SIG-M5 treated with dmso at 0.1 percent for 504 hours (cell line): Measurements from ENCODE around the gene ARHGEF10L.
"Not testable (repeated sequence)": the region's sequence is repeated elsewhere in the genome, so short reads cannot be mapped to it uniquely, and the experiment has no call there.

Experiments
- DNase-seq: peaks from one replicate; lab custom pipeline; 2025; ENCODE audit not compliant: unreplicated experiment; lab: John Stamatoyannopoulos, UW

ARHGEF10L gene, protein sequence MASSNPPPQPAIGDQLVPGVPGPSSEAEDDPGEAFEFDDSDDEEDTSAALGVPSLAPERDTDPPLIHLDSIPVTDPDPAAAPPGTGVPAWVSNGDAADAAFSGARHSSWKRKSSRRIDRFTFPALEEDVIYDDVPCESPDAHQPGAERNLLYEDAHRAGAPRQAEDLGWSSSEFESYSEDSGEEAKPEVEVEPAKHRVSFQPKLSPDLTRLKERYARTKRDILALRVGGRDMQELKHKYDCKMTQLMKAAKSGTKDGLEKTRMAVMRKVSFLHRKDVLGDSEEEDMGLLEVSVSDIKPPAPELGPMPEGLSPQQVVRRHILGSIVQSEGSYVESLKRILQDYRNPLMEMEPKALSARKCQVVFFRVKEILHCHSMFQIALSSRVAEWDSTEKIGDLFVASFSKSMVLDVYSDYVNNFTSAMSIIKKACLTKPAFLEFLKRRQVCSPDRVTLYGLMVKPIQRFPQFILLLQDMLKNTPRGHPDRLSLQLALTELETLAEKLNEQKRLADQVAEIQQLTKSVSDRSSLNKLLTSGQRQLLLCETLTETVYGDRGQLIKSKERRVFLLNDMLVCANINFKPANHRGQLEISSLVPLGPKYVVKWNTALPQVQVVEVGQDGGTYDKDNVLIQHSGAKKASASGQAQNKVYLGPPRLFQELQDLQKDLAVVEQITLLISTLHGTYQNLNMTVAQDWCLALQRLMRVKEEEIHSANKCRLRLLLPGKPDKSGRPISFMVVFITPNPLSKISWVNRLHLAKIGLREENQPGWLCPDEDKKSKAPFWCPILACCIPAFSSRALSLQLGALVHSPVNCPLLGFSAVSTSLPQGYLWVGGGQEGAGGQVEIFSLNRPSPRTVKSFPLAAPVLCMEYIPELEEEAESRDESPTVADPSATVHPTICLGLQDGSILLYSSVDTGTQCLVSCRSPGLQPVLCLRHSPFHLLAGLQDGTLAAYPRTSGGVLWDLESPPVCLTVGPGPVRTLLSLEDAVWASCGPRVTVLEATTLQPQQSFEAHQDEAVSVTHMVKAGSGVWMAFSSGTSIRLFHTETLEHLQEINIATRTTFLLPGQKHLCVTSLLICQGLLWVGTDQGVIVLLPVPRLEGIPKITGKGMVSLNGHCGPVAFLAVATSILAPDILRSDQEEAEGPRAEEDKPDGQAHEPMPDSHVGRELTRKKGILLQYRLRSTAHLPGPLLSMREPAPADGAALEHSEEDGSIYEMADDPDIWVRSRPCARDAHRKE (N-terminal part only)

DNA sequence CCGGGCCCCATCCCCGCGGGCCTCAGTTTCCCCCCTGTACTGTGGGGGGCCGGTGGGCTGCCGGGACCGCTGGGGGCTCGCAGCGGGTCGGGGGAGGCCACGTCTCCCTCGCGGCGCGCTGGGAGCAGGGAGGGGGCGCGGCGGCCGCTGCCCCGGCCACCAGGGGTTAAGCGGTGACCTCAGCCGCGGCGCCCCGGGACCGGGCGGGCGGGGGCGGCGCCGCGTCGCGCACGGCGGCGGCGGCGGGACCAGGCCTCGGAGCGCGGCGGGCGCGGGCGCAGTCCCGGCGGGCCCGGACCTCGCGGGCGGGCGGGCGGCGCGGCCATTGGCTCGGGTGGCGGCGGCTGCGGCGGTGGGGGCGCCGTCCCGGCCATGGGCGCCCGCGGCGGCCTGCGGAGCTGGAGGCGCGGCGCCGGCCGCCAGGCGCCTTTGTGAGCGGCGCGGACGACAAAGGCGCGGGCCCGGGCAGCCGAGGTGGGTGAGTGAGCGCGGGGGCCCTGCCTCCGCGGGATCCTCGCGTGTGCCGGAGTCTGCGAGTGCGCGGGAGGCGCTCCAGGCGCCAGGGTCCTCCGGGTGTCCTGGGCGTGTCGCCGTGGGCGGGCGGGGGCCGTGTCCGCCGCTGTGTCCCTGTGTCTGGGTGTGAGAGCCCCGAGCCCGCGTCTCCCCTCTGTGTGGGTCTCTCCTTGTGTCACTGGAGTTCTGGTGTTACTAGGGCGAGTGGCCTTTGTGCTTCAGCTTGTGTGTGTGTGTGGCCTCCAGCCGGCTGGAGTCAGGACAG lies at the start of gene ARHGEF10L:
ARHGEF10L (plus strand) TSS at position 222 of the 778 bp plus-strand sequence. CDS start 40,898 bp downstream, outside the sequence.
- no peak for DNase-seq

DNA sequence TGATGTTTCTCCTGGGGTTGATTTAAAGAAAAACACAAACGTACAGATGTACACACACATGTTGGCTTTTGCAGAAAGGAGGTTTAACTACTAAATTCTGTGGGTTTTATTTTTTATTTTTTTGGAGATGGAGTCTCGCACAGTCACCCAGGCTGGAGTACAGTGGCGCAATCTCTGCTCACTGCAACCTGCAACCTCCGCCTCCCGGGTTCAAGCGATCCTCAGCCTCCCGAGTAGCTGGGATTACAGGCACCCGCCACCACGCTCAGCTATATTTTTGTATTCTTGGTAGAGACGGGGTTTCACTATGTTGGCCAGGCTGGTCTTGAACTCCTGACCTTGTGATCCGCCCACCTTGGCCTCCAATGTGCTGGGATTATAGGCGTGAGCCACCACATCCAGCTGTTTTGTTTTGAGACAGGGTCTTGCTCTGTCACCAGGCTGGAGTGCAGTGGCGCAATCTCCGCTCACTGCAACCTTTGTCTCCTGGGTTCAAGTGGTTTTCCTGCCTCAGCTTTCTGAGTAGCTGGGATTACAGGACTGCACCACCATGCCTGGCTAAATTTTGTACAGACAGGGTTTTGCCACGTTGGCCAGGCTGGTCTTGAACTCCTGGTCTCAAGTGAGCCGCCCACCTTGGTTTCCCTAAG lies 49.6 kb upstream of the ARHGEF10L start:
- not testable (repeated sequence) for DNase-seq

DNA sequence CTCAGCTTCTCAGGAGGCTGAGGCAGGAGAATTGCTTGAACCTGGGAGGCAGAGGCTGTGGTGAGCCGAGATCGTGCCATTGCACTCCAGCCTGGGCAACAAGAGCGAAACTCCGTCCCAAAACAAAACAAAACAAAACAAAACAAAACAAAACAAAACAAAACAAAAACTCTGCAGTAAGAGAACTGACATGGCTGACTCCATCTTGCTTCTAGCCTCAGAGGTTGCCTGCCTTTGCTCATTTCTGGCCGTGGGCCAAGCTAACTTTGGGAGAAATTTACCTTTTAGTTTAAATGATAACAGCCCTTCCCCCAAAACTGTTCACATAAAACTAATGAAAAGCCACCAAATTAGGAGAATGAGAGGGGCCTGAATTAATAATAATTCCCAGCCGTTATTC lies 48.8 kb upstream of the ARHGEF10L start:
- DNase-seq, result not testable (repeated sequence)

DNA sequence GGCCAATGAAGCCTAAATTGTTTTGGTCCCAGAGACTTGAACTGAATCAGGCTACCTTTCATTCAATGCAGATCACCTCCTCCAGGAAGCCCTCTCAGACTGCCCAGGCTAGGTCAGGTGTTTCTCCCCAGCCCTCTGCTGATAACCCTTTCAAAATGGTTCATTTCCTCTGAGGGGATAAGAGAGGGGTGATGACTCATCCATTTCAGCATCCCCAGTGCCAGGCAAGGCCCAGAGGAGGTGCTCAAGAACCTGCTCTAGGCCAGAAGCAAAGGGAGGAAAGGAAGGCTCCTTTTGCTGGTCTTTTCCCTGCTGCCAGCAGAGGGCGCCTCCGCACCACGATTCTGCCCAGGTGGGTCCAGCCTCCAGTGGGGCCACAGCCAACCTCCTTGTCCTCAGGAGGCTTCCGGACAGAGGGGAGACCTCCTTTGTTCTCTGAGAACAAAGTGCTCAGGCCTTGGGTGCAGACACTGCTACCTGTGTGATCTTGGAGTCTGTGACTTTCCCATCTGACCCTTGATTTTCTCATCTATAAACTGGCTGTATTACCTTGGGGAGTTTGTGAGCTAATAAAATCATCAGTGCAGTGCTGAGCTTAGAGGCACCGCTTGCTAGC lies 45.3 kb upstream of the ARHGEF10L start:
- peak; percentile 75 for DNase-seq

DNA sequence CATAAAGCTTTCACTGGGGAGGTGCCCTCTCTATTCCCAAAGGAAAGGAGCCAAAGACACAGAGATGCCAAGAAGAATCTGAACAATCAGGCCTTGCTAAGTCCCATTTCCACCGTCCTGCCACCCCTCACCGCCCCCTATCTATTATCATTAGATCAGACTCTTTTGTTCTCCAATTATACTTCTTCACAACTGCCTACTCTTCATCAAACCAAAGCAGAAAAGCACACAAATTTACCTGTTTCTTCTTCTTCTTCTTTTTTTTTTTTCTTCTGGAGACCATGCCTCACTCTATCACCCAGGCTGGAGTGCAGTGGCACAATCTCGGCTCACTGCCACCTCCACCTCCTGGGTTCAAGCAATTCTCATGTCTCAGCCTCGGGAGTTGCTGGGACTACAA lies 43.1 kb upstream of the ARHGEF10L start:
- DNase-seq, result no peak

DNA sequence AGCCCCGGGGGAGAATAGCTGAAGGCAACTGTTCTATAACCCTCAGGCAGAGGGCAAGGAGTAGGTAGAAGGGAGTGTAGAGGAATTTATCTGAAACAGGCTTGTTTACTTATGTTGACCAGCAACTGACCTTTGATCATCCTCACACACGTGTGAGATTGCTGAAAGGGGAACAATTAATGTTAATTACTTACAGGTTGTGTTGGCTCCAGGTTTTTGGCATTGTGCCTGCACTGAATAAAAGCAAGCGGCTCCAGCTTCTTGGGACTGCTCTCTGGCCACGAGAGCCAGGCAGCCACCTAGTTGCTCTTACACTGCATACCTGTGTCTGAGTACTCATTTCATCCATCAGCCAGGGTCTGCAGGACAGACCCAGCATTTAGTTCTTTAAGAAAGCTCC lies 41.3 kb upstream of the ARHGEF10L start:
- DNase-seq, result no peak

DNA sequence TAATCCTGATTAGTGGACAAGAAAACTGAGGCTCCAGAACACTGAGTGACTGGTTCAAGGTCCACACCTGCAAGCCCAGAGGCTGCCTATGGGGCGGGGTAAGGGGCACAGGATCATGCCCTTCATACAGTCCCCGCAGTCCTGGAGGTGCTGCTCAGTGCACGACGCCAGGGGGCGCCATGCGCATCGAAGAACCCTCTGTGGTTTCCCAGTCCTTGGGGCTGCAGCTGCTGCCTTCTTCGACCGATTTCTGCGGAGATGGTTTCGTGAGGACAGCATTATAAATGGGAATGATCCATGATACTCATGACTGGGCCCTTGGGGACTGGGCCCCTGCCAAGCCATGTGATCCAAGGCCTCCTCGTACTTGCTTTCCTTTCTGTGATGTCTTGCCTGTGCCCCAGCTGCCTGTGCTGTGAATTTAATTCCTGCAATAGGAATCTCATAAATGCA lies 37.1 kb upstream of the ARHGEF10L start:
- peak; percentile 26 for DNase-seq

DNA sequence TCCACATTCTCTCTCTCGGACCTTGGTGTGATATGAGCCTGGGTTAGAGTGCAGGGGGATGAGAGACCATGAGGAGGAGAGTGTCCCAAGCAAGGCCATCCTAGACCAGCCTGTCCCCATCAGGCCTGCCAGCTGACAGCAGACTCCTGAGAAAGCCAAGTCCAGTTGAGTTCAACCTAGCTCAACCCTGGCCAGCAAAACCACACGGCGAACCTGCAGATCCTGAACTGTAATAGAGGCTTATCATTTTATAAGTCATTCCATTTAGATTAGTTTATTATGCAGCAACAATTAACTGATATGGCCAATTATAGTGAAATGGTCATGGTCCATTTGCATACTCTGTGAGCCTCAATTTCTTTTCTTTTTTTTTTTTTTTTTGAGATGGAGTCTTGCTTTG lies 36.4 kb upstream of the ARHGEF10L start:
- DNase-seq, result no peak

DNA sequence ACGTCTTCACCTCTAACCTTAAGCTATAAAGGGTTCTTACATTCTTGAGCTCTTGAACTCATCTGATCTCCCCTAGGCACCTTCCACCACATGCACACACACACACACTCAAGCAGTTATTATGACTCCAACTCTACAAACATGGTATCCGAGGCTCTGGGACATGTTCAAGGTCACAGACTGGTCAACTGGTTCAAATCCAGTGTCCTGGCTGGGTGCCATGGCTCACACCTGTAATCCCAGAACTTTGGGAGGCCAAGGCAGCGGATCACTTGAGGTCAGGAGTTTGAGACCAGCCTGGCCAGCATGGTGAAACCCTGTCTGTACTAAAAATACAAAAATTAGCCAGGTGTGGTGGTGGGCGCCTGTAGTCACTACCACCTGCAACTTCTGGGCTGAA lies 32.3 kb upstream of the ARHGEF10L start:
- DNase-seq, result not testable (repeated sequence)

DNA sequence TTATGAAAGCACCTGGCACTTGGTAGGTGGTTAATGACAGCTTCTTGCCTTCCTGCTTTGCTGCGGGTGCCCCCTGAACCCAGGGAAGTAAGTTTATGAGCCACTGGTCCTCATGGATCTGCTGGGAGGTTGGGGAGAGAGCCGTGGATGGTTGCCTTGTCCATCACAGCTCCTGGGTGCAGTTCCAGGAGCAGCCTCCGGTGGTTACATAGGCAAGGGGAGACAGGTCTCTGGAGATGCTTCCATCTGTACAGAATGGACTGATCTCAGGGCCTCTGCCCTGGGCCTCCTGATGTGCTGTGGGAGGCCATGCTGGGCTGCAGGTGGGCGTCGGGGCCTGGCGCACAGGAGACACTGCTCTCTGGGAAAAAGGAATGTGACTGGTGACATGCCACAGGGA lies 31.6 kb upstream of the ARHGEF10L start:
- no peak for DNase-seq

DNA sequence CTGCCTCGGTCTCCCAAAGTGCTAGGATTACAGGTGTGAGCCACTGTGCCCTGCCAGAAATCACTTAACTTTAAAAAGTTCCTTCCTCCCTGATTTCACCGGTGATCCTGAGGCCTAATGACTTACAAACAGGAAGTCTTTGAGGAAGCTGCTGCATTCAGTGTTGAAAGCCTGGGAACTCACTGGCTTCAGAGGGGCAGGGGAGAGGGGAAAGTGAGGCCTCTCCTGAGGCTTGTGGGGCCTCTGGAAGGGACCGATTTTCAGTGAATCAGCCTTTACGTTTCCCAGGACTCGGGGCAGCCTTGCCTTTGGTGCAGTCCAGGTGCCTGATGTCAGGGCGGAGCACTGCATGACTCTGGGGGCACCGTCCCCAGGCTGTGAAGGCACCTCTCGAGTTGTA lies 30.1 kb upstream of the ARHGEF10L start:
- DNase-seq, result no peak

DNA sequence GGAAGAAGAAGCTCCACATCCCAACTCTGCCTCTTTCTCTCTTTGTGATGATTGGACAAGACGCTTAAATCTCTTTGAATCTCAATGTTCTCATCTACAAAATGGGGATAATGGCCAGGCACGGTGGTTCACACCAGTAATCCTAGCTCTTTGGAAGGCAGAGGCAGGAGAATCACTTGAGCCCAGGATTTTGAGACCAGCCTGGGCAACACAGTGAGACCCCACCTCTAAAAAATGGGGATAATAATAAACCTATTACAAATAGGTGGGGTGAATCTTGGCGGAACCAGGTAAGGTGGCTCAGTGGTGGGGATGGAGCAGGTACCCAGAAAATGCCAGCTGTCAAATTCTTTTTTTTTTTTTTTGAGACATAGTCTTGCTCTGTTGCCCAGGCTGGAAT lies 29.4 kb upstream of the ARHGEF10L start:
- DNase-seq, result no peak

DNA sequence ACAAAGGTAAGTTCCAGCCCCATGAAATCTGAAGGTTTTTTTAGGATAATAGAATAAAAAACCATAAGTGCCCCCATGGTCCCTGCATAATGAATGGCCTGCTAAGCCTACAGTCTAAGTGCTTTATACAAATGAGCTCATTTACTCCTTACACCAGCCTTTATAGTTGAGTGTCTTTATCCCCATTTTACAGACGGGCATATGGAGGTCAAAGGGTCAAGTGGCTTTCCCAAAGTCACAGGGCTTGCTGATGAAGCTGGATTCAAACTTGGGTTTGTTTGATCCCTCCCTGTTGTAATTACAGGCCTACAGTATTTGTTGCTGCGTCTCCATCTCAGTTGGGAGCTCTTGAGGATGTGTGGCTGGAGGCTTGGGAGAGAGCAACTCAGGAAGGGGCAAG lies 28.3 kb upstream of the ARHGEF10L start:
- DNase-seq, result no peak

DNA sequence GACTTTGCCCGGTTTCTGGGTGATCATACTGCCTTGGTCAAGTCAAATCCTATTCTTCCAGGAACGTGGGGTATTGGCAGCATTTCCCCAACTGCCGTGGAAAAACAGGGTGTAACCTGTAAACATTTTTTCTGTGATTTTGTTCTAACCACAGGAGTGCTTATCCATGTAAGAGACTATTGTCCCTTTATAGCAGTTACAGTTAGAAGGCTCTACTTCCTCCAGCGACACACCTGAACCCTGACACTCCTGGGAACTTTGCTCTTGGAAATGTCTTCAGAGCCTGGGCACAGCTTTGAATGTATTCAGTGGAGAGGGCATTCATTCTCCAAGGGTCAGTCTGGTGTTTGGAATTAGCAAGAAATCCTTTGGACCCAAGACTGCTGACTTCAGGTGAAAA lies 26.4 kb upstream of the ARHGEF10L start:
- no peak for DNase-seq

DNA sequence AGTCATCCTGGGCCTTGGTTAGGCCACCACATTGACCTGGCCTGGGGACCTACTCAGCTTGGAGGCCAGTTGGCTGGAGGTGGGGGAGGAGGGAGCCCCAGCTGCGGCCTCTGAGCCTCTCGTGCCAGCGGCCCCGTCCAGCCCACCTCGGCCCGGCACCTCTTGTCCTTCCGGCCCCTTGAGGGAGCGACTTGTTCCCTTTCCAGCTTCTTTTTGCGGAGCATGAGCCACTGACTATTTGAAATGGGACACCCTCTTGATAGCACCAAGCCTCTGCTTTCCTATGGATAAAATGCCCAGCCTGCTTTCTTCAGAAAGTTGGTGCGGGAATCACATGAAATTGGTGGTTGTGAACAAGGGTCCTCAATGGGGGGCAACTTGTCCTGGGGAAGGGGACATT lies 24.7 kb upstream of the ARHGEF10L start:
- DNase-seq, result no peak

DNA sequence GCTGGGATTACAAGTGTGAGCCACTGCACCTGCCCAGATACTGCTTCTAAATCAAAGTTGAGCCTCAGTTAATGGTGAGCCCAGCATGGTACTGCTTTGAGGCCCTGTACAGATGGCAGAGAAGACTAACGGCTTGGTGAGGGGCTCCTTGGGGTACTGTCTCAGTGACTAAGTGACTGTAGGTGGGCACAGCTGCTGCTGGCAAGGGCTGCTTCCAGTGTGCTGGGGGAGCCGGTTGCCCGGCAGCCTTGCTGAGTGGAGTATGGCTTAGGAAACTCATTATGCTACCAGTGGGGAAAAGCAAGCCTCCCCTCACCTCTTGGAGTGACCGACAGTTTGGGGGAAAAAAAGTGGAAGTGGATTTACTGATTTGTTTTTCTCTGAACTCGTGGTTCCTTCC lies 23.6 kb upstream of the ARHGEF10L start:
- no peak for DNase-seq

DNA sequence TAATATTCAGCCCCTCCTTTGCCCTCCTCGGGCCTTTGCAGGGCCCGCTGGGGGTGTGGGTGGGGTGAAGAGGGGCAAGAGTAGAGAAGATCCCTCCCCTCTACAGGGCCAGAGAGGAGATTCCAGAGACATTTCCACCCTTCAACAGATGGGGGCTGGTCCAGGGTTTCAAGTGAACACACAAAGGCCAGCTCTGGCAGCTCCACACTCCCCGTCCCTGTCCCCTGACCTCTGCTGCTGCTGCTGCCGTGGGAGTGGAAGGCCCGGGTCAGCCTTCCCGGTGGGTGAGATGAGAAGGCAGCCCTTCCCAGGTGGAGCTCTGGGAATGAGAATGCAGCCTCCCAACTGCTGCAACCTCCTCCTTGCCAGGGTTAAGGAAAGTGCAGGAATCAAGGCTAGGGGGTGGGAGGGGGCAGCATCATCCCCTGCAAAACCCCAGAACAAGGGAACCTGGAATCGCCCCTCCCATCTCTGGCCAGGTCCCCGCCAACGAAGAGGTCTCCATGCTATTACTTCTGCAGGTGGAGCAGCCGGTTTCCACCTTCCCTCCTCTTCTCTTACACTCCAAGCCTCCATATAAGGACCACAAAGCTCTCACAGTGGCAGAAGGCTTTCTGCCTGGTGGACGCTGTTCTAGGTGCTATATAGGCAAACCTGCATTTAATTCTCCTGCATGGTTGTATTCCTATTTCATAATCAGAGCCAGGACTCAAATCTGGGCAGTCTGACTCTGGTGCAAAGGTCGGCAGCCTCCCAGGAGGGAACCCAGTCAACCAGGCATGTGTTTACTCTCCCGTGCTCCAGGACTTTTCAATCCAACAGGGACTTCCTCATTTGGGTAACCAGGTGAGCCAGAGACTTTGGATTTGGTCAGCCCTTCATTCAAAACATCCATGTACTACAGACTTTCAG lies 22.9 kb upstream of the ARHGEF10L start:
- no peak for DNase-seq

DNA sequence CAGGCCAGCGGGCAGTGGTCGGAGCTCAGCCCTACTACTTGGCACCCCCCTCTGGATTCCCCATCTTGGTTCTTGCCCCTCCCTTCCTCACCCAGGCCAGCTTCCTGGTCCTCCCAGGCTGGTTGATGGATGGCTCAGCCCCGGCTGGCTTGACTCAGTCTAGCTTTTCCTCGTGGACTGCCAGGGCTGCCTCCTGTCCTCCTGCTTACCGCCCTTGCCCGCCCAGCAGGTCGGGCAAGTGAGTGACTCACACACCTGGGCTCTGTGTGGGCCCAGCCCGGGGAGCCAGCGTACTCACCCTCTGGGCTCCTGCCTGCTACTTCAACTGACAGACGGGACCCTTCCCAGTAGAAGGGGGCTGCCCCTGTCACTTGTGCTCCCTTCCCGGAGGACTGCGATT lies 19.5 kb upstream of the ARHGEF10L start:
- DNase-seq, result peak; percentile 26
